ENCODE measurements around the gene LAG3. TPM values are rescaled to one million over a fixed set of nuclear protein-coding genes. Genes with fewer than 3 reads are reported as not detected.

The LAG3 gene
- polyA plus RNA-seq, 1 donor = 2.1 TPM

GRCh38 chr12:6823182-6824084, 51.1 kb downstream of the LAG3 start:
- Histone ChIP-seq H3K4me1 (ENCODE audit: control insufficient read depth, insufficient read depth, low read length) (peaks cover 32% of the 10 kb centered on the region), H3K9me3 (ENCODE audit: control insufficient read depth, low read depth, low read length) (no peaks in the 10 kb centered on the region), H3K4me3 (ENCODE audit: low read length) (no peak overlapping the region), H3K36me3 (ENCODE audit: control insufficient read depth, insufficient read depth, low read length) (no peaks in the 10 kb centered on the region), H3K27me3 (ENCODE audit: control insufficient read depth, insufficient read depth, low read length) (peaks cover 25% of the 10 kb centered on the region), H3K27ac (ENCODE audit: low read length) (no peak overlapping the region)
- no CpG with 5 or more reads among the region's 12 CpGs for WGBS (ENCODE audit: insufficient coverage, low lambda C conversion rate)
- no peak for DNase-seq

- Histone ChIP-seq H3K9me3 (ENCODE audit: control insufficient read depth, low read depth, low read length) (no peaks in the 10 kb centered on the region), H3K27ac (ENCODE audit: low read length) (no peak overlapping the region), H3K36me3 (ENCODE audit: control insufficient read depth, insufficient read depth, low read length) (no peaks in the 10 kb centered on the region), H3K27me3 (ENCODE audit: control insufficient read depth, insufficient read depth, low read length) (peaks cover 25% of the 10 kb centered on the region), H3K4me1 (ENCODE audit: control insufficient read depth, insufficient read depth, low read length) (peaks cover 32% of the 10 kb centered on the region), H3K4me3 (ENCODE audit: low read length) (no peak overlapping the region)
- DNase-seq = no peak
- no CpG with 5 or more reads among the region's 37 CpGs for WGBS (ENCODE audit: insufficient coverage, low lambda C conversion rate)
Measured at GRCh38 chr12:6824085-6824775, 51.9 kb downstream of the LAG3 start.

GRCh38 chr12:6824901-6825381, 52.6 kb downstream of the LAG3 start:
- WGBS (ENCODE audit: insufficient coverage, low lambda C conversion rate) = 39% methylated on average over 4 of the region's 12 CpGs
- H3K4me1 ChIP-seq (ENCODE audit: control insufficient read depth, insufficient read depth, low read length) = peaks cover 32% of the 10 kb centered on the region
- no peaks in the 10 kb centered on the region for H3K9me3 ChIP-seq (ENCODE audit: control insufficient read depth, low read depth, low read length)
- H3K4me3 ChIP-seq (ENCODE audit: low read length) = no peak overlapping the region
- H3K27ac ChIP-seq (ENCODE audit: low read length) = no peak overlapping the region
- DNase-seq = no peak
- no peaks in the 10 kb centered on the region for H3K36me3 ChIP-seq (ENCODE audit: control insufficient read depth, insufficient read depth, low read length)
- peaks cover 21% of the 10 kb centered on the region for H3K27me3 ChIP-seq (ENCODE audit: control insufficient read depth, insufficient read depth, low read length)

GRCh38 chr12:6825398-6826124, 53.2 kb downstream of the LAG3 start:
- no peaks in the 10 kb centered on the region for H3K9me3 ChIP-seq (ENCODE audit: control insufficient read depth, low read depth, low read length)
- no peaks in the 10 kb centered on the region for H3K36me3 ChIP-seq (ENCODE audit: control insufficient read depth, insufficient read depth, low read length)
- no peak overlapping the region for H3K27ac ChIP-seq (ENCODE audit: low read length)
- peaks cover 18% of the 10 kb centered on the region for H3K27me3 ChIP-seq (ENCODE audit: control insufficient read depth, insufficient read depth, low read length)
- peaks cover 36% of the 10 kb centered on the region for H3K4me1 ChIP-seq (ENCODE audit: control insufficient read depth, insufficient read depth, low read length)
- DNase-seq = peak; percentile 76 to 78
- H3K4me3 ChIP-seq (ENCODE audit: low read length) = no peak overlapping the region
- WGBS (ENCODE audit: insufficient coverage, low lambda C conversion rate) = no CpG with 5 or more reads among the region's 19 CpGs

- WGBS (ENCODE audit: insufficient coverage, low lambda C conversion rate) = 90% methylated on average over 2 of the region's 17 CpGs
- Histone ChIP-seq H3K27ac (ENCODE audit: low read length) (no peak overlapping the region), H3K27me3 (ENCODE audit: control insufficient read depth, insufficient read depth, low read length) (peaks cover 16% of the 10 kb centered on the region)
Measured at GRCh38 chr12:6826125-6826733, 53.9 kb downstream of the LAG3 start.

GRCh38 chr12:6826734-6827436, 54.6 kb downstream of the LAG3 start:
- Histone ChIP-seq H3K9me3 (ENCODE audit: control insufficient read depth, low read depth, low read length) (no peaks in the 10 kb centered on the region), H3K27ac (ENCODE audit: low read length) (no peak overlapping the region), H3K4me3 (ENCODE audit: low read length) (no peak overlapping the region), H3K4me1 (ENCODE audit: control insufficient read depth, insufficient read depth, low read length) (peaks cover 27% of the 10 kb centered on the region), H3K27me3 (ENCODE audit: control insufficient read depth, insufficient read depth, low read length) (peaks cover 13% of the 10 kb centered on the region), H3K36me3 (ENCODE audit: control insufficient read depth, insufficient read depth, low read length) (peaks cover 12% of the 10 kb centered on the region)
- no peak for DNase-seq
- 80% methylated on average over 2 of the region's 22 CpGs for WGBS (ENCODE audit: insufficient coverage, low lambda C conversion rate)

More at GRCh38 chr12:6826125-6826733, 53.9 kb downstream of the LAG3 start:
- Histone ChIP-seq H3K4me1 (ENCODE audit: control insufficient read depth, insufficient read depth, low read length) (peaks cover 30% of the 10 kb centered on the region), H3K36me3 (ENCODE audit: control insufficient read depth, insufficient read depth, low read length) (peaks cover 5% of the 10 kb centered on the region), H3K4me3 (ENCODE audit: low read length) (no peak overlapping the region), H3K9me3 (ENCODE audit: control insufficient read depth, low read depth, low read length) (no peaks in the 10 kb centered on the region)
- no peak for DNase-seq

GRCh38 chr12:6827437-6827911, 55.2 kb downstream of the LAG3 start:
- WGBS (ENCODE audit: insufficient coverage, low lambda C conversion rate) = no CpG with 5 or more reads among the region's 8 CpGs
- Histone ChIP-seq H3K36me3 (ENCODE audit: control insufficient read depth, insufficient read depth, low read length) (peaks cover 16% of the 10 kb centered on the region), H3K4me3 (ENCODE audit: low read length) (no peak overlapping the region), H3K4me1 (ENCODE audit: control insufficient read depth, insufficient read depth, low read length) (peaks cover 21% of the 10 kb centered on the region), H3K9me3 (ENCODE audit: control insufficient read depth, low read depth, low read length) (no peaks in the 10 kb centered on the region), H3K27me3 (ENCODE audit: control insufficient read depth, insufficient read depth, low read length) (peaks cover 7% of the 10 kb centered on the region), H3K27ac (ENCODE audit: low read length) (no peak overlapping the region)
- peak; percentile 73 to 84 for DNase-seq

Other genes starting within 250 kb of the LAG3 start
- gene GAPDH, start 238.0 kb upstream of the LAG3 start, polyA plus RNA-seq = 2,065 TPM
- gene IFFO1, start 216.5 kb upstream of the LAG3 start, polyA plus RNA-seq = 10.5 TPM
- 49.3 TPM for gene NOP2, start 204.2 kb upstream of the LAG3 start, polyA plus RNA-seq
- 132 TPM for gene CHD4, start 165.1 kb upstream of the LAG3 start, polyA plus RNA-seq
- 21.4 TPM for gene LPAR5, start 136.6 kb upstream of the LAG3 start, polyA plus RNA-seq
- gene ACRBP, start 125.1 kb upstream of the LAG3 start, polyA plus RNA-seq = 4.0 TPM
- gene ING4, start 109.4 kb upstream of the LAG3 start, polyA plus RNA-seq = 61.1 TPM
- 86.3 TPM for gene ZNF384, start 83.1 kb upstream of the LAG3 start, polyA plus RNA-seq
- 5.4 TPM for gene PIANP, start 71.7 kb upstream of the LAG3 start, polyA plus RNA-seq
- 42.2 TPM for gene COPS7A, start 48.5 kb upstream of the LAG3 start, polyA plus RNA-seq
- 174 TPM for gene MLF2, start 19.4 kb upstream of the LAG3 start, polyA plus RNA-seq
- gene PTMS, start 6.2 kb upstream of the LAG3 start, polyA plus RNA-seq = 242 TPM
- gene CD4, start 17.0 kb downstream of the LAG3 start, polyA plus RNA-seq = 17.4 TPM
- gene GPR162, start 49.3 kb downstream of the LAG3 start, polyA plus RNA-seq = 7.9 TPM
- gene P3H3, start 55.9 kb downstream of the LAG3 start, polyA plus RNA-seq = 15.6 TPM
- 5.9 TPM for gene GNB3, start 68.4 kb downstream of the LAG3 start, polyA plus RNA-seq
- 29.1 TPM for gene CDCA3, start 78.8 kb downstream of the LAG3 start, polyA plus RNA-seq
- gene USP5, start 79.6 kb downstream of the LAG3 start, polyA plus RNA-seq = 49.7 TPM
- 564 TPM for gene TPI1, start 95.0 kb downstream of the LAG3 start, polyA plus RNA-seq
- 15.3 TPM for gene SPSB2, start 100.8 kb downstream of the LAG3 start, polyA plus RNA-seq
- 8.2 TPM for gene LRRC23, start 132.3 kb downstream of the LAG3 start, polyA plus RNA-seq
- gene ENO2, start 142.1 kb downstream of the LAG3 start, polyA plus RNA-seq = 18.6 TPM
- gene ATN1, start 155.4 kb downstream of the LAG3 start, polyA plus RNA-seq = 66.6 TPM
- gene RNU7-1, start 171.3 kb downstream of the LAG3 start, polyA plus RNA-seq = not detected
- gene C12orf57, start 171.5 kb downstream of the LAG3 start, polyA plus RNA-seq = 141 TPM
- gene PTPN6, start 178.8 kb downstream of the LAG3 start, polyA plus RNA-seq = 34.6 TPM
- gene PHB2, start 198.1 kb downstream of the LAG3 start, polyA plus RNA-seq = 225 TPM
- gene EMG1, start 198.4 kb downstream of the LAG3 start, polyA plus RNA-seq = 38.8 TPM
- gene LPCAT3, start 246.0 kb downstream of the LAG3 start, polyA plus RNA-seq = 81.6 TPM

Measured in large intestine (tissue), 3 donors.